ENCODE data around the gene UCK2. TPM values are rescaled to one million over a fixed set of nuclear protein-coding genes. Genes with fewer than 3 reads are reported as not detected.

The UCK2 gene
- total RNA-seq, 1 donor from 2014 or later = 32.0 TPM

DNA sequence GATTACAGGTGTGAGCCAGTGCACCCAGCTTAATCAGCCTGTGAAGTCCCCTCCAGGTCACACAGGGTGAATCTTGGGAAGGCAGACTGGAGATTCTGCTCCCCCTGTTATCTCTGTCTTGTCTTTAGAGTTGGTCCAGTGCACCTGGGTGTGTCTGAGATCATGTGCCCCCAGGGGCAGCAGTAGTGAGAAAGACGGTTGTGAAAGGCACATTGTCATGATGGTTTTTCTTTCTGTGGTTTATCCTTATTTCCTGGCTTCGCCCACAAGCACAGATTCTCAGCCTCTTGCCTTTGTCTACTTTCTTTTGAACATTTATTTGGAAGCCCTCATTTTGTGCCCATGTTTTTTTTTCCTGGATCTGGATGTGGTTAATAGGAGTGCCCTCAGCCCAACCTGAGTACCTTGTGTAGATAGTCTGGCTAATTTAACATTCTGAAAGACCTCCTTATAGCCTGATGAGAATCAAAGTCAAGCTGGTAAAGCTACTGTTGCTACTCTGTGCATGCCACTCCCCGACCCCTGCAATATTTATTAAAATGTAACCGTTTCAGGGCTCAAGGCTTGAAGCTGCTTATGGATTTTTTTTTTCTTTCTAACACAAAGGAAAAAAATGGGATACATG lies 23.7 kb downstream of the UCK2 start:
- intact Hi-C loops (cut with DNase I) = no loop called here
- DNase-seq (ENCODE audit: low spot score) = no peak

DNA sequence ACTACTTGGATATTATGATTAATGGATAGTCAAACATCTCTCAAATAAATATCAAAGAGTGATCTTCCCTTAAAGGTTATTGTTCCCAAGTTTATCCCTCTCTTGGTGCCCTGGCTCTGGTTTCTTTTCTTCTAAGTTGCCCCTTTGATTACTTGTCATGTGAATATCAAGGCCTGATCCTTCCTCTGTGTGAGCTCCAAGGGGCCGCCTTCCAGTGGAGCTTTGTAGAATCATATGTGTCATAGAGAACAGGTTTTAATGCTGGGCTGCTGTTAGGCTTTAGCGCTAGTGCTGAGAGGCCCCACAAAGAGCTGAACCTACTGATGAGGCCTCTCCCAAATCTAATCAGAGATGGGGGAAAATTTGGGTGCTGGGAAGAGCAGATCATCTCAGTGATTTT lies 25.5 kb downstream of the UCK2 start:
- intact Hi-C loops (cut with DNase I) = no loop called here
- no peak for DNase-seq (ENCODE audit: low spot score)

DNA sequence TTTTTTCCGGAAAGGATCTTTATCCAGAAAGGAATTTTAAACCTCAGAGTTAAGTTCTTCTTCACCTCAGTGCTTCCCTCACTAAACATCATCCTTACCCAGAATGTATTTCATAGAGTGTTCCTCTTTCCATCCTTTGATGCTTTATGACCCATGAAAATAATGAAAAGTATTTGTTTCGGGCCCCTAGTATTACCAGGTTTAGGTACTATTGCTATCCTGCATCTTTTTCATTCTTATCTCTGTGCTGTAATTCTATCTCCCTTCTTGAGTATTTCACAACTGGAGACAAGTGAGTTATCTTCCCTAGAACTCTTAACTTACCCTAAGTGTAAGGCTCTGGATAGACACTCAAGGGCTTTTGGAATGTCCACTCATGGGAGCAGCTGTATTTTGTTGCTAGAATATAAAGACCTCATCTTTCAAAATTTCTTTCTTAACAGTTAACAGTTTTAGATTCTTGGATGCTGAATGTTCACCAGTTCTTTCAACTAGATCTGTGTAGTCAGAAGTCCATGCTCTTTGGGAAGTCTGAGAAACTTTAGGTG lies 26.2 kb downstream of the UCK2 start:
- DNase-seq (ENCODE audit: low spot score) = no peak
- intact Hi-C loops (cut with DNase I) = no loop called here

DNA sequence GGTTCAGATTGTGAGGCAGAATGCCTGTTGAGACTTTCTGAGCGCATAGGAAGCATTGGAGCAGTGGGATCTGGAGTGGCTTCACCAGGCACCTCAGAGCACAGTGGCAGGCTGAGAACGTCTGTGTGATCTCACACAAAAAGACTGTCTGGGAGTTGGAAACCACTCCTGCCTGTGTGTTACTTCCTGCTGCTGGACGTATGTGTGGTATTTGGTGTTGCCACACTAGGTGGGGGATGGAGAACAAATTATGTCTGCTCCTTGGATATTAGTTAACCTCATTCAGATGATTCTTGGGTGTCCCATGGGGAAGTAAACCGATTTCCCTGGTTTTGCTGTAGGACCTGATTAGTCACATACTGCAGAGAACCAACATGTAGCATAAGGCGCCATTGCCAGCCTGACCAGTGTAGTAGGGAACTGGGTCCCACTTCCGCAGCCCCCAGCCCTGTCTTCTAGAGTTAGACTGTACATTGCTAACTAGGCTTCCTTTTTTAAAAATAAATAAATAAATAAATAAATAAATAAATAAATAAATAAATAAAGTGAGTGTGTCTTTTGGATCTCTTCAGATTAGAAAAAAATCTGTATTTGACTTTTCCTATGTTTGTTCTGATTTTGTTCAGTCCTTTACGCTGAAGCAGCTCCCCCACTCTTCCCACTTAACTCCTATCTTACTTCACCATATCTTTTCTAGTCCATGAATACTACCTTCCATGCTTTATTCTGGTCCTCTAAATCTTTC lies 26.9 kb downstream of the UCK2 start:
- DNase-seq (ENCODE audit: low spot score) = no peak
- intact Hi-C loops (cut with DNase I) = no loop called here

DNA sequence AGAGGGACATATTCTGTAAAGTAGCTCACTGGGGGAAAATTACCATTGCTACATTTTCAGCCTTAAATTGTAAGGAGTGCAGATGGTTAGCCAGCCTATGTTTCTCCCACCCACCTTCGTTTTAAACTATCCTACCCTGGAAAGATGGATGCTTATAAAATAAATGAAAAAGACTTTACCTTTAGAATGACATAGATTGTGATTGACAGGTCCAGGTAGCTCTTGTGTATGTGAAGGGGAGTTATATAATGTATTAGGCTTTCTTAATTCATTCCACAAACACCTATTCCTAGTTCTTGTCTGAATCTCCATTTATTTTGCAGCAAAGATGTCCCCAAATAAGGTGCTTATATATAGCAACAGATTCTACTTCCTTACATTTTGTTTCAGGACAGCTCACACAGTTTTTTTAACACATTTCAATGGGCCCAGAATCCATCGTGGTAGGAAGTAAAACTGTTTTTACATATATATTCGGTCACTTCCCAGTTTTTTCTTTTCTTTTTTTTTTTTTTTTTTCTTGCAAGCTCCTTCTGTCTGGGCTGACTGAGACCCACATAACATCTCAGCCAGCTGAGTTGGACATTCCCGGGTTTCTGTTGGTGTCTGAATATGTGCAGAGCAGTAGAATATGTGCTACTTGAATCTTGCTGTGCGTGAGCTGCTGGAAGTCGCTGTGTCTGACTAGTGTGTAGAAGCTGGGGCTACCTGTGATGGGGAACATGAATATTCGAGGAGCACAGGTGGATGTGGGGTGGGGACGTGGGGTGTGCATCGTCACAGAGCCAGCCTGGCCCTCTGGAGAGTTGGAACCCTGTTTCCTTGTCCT lies 27.8 kb downstream of the UCK2 start:
- no peak for DNase-seq (ENCODE audit: low spot score)
- intact Hi-C loops (cut with DNase I) = loop anchor here (5.0 kb wide), 1 partner anchor 43 kb away; no protein-coding TSS in a partner anchor

DNA sequence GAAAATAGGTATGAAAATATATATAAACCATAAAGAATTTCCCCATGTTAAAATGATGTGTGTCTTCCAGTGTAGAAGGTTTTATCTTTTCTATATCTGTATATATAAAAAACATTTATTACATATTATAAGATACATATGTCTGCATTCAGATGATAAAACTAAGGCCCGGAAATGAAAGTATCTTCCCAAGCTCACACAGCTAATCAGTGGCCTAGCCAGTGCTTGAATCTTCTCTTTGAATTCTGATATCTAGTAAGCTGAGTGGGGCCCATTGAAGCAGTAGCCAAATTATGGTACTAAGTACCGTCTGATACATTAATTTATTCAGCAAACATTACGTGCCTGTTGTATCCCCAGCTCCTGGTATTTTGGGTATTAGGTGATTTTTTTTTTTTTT lies 28.6 kb downstream of the UCK2 start:
- intact Hi-C loops (cut with DNase I) = loop anchor here (5.0 kb wide), 1 partner anchor 44 kb away; no protein-coding TSS in a partner anchor
- DNase-seq (ENCODE audit: low spot score) = no peak

DNA sequence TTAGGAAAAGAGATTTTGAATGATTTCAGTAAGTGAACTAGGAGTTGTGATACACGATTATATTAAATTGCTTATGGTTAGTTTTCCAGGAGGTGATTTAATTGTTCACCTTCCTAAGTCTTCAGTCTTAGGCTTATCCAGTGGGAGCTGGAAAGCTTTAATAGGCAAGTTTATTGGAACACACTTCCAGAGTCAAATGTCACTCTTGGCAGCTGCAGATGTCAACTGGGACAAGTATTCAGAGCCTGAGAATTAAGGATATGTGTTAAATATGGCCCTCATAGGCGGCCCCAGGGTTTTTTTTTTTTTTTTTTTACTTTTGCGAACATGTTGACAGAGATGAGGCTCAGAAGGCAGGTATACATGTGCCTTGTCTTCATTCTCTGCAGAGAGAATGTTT lies 29.2 kb downstream of the UCK2 start:
- DNase-seq (ENCODE audit: low spot score) = no peak
- intact Hi-C loops (cut with DNase I) = loop anchor here (5.0 kb wide), 1 partner anchor 44 kb away; no protein-coding TSS in a partner anchor

DNA sequence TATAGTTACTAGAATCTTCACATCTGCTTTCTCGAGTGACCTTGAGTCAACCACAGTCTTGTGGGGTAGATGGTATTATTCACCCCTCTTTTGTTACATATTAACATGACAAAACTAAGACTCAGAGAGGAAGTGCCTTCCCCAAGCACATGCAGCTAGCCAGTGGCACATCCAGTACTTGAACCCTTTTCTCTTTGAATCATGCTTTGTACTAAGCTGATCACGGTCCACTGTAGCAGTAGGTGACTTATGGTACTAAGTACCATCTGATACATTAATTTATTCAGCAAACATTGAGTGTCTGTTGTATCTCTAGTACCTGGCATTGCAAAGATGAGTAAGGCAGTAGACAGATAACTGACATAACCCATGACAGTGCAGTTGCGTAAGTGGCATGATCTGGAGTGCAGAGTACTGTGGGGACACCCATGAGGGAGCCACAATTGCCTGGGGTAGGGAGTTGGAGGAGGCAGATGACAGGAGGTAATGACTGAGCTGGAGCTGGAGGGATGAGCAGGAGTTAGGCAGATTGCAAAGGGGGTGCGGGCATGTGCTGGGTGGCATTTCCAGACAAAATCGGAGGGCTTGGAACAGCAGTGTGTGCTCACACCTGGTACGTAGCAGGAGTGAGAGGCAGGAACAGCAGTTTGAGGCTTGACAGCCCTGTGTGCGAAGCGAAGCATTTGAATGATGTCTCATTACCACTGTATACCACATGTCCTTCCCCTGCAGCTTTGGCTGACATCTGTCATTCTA lies 29.8 kb downstream of the UCK2 start:
- intact Hi-C loops (cut with DNase I) = loop anchor here (5.0 kb wide), 1 partner anchor 45 kb away; no protein-coding TSS in a partner anchor
- no peak for DNase-seq (ENCODE audit: low spot score)

DNA sequence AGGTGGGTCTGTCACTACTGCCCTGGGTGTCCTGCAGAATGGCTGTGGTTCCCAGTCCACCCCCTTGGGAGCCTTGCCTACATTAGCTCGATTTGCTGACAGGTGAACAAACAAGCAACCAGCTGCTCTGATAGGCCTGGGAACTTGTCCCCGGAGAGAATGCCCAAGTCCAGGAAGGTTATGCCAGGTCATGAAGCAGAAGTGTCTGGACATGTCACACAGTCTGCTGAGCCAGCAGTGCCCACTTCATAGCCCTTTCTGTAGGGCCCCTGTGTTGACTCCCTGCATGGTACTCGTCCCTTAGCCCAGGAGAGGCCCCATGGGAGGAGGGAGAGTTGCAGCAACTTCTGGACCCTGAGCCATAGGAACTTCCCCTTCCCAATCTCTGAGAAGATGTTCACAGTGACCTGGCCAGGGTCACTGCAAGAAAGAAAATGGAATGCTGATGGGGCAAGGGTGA lies 31.0 kb downstream of the UCK2 start:
- intact Hi-C loops (cut with DNase I) = loop anchor here (2.0 to 5.0 kb wide), 2 partner anchors 40 to 46 kb away; no protein-coding TSS in a partner anchor
- no peak for DNase-seq (ENCODE audit: low spot score)

DNA sequence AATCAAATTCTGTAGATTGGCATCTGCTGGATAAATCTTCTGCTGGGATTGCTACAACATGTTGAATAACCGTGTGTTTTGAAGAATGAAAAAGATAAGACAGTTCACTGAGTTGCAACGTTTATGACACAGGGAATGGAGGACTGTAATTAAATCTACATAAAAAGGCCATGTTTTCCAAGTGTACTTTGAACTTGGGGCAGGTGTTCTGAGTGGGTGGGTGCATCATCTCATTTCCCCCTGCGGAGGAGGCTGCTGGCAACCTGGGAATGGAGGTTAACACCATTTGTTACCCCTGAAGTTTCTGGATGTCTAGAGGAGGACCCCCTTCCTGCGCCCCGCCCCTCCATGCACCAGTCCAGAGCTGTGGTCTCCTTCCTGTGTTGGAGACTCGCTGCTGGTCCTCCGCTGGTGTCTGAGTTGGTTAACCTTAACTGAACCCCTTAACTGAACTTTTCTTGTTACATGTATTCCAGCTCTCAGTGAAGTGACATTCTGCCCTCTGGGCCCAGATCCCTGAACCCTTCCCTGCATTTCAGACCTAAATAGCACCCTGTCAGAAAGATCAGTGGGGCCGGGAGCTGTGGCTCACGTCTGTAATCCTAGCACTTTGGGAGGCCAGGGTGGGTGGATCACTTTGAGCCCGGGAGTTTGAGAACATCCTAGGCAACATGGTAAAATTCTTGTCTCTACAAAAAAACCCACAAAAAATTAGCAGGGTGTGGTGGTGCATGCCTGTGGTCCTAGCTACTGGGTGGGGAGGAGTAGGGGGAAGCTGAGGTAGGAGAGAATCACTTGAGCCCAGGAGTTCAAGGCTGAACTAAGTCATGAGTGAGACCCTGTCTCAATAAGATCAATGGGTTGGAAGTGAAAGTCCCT lies 31.8 kb downstream of the UCK2 start:
- no peak for DNase-seq (ENCODE audit: low spot score)
- intact Hi-C loops (cut with DNase I) = loop anchor here (2.0 to 5.0 kb wide), 2 partner anchors 40 to 47 kb away; no protein-coding TSS in a partner anchor

DNA sequence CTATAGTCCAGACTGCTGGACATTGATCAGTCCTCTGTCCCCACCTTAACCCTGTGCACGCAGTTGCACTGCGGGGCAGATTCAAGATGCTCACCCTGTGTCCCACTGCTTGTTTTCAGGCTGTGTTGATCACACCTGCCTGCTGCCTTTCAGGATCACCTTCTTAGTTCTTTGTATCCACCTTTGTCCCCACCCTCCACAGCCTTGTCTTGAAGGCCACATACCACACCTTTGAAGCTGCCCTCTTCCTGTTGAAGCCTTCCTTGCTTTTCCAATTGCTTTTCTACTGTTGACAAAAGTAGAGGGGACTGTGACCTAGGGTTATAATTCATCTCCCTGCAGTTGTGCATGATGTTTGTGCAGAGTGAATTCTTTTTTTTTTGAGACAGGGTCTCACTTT lies 32.7 kb downstream of the UCK2 start:
- no peak for DNase-seq (ENCODE audit: low spot score)
- intact Hi-C loops (cut with DNase I) = no loop called here

DNA sequence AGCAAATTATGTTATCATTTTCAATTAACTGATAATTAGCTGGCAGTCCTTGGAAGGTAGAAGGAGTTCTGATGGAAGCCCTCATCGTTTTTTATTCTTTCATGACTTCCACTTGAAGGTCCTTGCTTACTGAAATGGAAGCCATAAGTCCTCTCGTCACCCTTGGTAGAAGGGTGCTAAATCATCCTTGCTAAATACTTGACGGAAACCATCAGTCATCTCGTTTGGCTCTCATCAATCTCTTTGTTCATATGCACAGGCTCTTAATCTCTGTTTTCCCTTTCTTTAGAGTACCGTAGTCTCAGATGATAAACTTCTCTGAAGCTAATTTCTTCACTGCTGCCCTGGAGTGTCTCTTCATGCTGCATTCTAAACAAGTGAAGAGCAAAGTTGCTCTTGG lies 34.5 kb downstream of the UCK2 start:
- intact Hi-C loops (cut with DNase I) = no loop called here
- no peak for DNase-seq (ENCODE audit: low spot score)

DNA sequence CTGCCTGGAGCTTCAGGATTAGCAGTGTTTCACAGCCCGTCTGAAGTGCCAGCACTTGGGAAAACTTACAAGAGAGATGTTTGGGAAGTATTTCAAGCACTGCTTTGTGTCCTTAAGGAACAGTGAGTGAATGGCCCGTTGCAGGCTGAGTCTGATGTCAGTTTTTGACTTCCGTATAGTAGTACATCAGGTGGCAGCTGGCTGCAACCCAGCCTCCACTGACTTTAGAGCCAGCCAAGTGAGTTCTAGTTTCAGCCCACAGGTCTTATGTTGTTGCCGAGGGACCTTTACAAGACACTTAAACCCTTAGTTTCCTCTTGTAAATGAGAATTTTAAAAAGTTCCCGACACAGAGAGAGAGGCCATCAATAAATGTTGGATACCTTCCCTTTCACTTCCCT lies 35.0 kb downstream of the UCK2 start:
- DNase-seq (ENCODE audit: low spot score) = no peak
- intact Hi-C loops (cut with DNase I) = no loop called here

DNA sequence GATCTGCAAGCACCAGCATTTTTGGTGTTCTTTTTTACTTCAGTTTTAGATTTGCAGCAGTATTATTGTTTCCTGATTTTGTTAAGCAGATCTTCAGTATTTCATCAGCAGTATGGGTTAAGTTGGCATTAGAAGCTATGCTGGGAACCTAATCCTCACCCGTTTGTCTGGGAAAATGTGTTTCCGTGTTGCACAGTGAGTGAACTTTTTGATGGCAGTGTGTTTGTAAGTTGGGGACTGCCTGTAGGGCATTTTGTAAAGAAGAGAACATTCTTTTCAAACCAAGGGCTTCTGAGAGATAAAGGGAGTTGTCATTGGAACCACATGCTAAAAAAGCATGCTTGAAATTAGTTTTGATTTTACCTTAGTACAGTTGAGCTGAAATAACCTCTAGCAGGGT lies 35.9 kb downstream of the UCK2 start:
- intact Hi-C loops (cut with DNase I) = no loop called here

DNA sequence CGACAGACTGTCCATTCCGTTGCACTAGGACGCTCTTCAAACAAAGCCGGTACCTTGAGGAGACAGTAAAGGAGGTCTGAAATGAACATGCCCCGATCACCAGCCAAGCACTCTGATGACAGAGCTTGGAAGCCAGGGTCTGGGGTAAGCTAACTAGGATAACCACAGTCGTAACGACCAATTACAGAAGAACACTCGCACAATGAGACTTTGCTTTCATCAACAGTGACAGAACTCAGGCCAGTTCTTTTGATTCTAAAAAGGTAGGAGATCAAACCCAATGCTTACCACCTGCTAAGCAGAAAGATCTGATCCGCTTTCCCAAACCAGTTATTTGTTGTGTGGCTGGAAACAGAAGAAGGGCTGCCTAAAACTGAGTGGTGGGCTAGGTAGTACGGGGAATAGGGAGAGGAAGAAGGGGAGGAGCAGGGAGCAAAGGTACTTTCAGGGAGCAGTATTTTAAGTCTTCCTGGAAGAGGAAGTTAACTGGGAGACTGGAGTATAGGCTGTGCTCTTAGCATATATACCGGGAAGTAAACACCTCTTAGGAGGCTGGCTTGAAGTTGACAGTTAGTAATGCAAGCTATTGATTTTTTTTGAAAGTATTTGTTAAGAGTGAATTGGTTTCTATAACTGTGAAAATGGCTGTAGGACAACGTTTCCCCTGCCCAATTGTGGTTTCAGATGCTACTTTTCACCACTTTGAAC lies 38.4 kb downstream of the UCK2 start:
- DNase-seq (ENCODE audit: low spot score) = no peak
- intact Hi-C loops (cut with DNase I) = no loop called here

More for the DNA sequence above, 35.9 kb downstream of the UCK2 start:
- no peak for DNase-seq (ENCODE audit: low spot score)

DNA sequence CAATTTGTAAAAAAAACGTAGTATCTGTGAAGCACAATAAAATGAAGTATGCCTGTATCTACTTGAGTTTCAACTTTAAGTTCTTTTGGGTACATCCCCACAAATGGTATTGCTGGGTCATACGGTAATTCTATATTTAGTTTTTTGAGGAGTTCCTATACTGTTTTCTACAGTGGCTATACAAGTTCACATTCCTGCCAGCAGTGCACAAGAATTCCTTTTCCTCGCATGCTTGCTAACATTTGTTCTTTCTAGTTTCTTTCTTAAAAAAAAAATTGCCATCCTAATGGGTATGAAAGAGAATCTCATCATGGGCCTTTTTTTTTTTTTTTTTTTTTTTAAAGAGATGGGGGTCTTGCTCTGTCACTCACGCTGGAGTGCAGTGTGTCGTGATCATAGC lies 41.9 kb downstream of the UCK2 start:
- intact Hi-C loops (cut with DNase I) = no loop called here
- no peak for DNase-seq (ENCODE audit: low spot score)

DNA sequence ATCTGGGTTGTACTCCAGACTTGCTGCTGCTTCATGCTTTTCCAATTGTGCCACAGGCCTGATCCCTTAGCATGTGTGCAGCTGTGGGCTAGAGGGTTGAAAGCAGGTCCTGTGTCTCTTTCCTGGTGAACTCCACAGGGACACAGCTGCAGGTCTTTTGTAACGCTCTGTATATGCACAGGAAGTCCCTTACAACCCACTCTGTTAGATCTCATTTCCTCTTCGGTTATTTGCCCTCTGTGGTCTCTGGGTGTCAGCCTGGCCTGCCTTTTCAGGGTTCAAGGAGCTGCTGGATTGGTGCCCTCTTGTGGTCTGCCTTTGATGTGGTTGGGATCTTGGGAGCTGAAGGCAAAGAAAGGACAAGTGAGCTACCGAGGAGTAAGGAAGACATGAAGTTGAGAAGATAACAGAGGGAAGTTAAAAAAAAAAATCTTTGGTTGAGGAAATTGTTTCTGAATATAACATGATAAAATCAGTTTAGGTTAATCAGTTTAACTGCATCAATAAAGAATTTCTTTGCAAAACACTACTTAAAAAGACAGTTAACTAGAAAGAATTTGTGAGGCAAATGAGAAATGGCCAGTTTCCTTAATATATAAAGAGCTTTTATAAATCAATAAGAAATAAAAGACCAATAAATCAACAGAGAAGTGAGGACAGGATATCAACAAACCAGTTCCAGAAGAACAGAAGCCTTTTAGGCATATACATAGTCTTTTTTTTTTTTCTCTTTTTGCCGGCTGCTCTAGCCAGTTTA lies 44.1 kb downstream of the UCK2 start:
- intact Hi-C loops (cut with DNase I) = no loop called here
- DNase-seq (ENCODE audit: low spot score) = no peak
